SK-N-SH (cell line): Measurements from ENCODE around the gene FAM163A. TPM values are rescaled to one million over a fixed set of nuclear protein-coding genes. Genes with fewer than 3 reads are reported as not detected.

Source experiments
- CTCF ChIA-PET: fragments of 300-600, 350-600 bp; formaldehyde crosslinking; extraction: SDS; loops from one replicate; lab custom pipeline; 2021; lab: Yijun Ruan, JAX
- POLR2A ChIA-PET: fragments of 350-600 bp; sonication (Branson Sonifier 250); formaldehyde crosslinking; extraction: SDS; loops from one replicate; lab custom pipeline; 2020; ENCODE audit warnings: antibody characterized with exemption, inconsistent platforms; lab: Yijun Ruan, JAX
- DNase-seq: peaks from one replicate; pipeline ENCODE4 v3.0.0; 2012
- H2AFZ ChIP-seq: fragments of 200-600 bp; sonication (generic); 2 replicates; pipeline ENCODE4 v1.8.1; 2016; ENCODE audit warnings: antibody characterized with exemption, mild to moderate bottlenecking, low read depth
- H3F3A ChIP-seq: fragments of 200-600 bp; sonication (generic); replicated peaks from 2 replicates; pipeline ENCODE3; 2016; ENCODE audit warnings: antibody characterized with exemption, mild to moderate bottlenecking; ENCODE audit not compliant: insufficient read depth
- H3K27ac ChIP-seq, 2 experiments: fragments of 200-500 bp in 1 of 2; fragments of 200-600 bp in 1 of 2; sonication (Bioruptor generic) in 1 of 2; sonication (generic), shearing (Covaris generic) in 1 of 2; 2 replicates each; pipeline versions ENCODE4 v1.5.1 to v1.6.1; 2014 to 2016; ENCODE audit warnings: low read depth in 2 of 2, inconsistent platforms in 1 of 2, low read length in 1 of 2, mild to moderate bottlenecking in 1 of 2, mixed read lengths in 1 of 2
- H3K27me3 ChIP-seq: fragments of 200-600 bp; sonication (generic), shearing (Covaris generic); 2 replicates; pipeline ENCODE4 v1.6.1; 2016; ENCODE audit warnings: mixed run types; ENCODE audit not compliant: insufficient read depth
- H3K36me3 ChIP-seq, 2 experiments: fragments of 200-500 bp in 1 of 2; fragments of 200-600 bp in 1 of 2; sonication (Bioruptor generic) in 1 of 2; sonication (generic) in 1 of 2; replicated peaks in 1 of 2; 2 replicates each; pipeline versions ENCODE3 to v1.5.1; 2014 to 2016; ENCODE audit warnings: low read length in 1 of 2, mild to moderate bottlenecking in 1 of 2; ENCODE audit not compliant: insufficient read depth in 2 of 2, control insufficient read depth in 1 of 2
- H3K4me1 ChIP-seq, 2 experiments: fragments of 200-500 bp in 1 of 2; fragments of 200-600 bp in 1 of 2; sonication (Bioruptor generic) in 1 of 2; sonication (generic), shearing (Covaris generic) in 1 of 2; 2 replicates each; pipeline versions ENCODE4 v1.5.1 to v1.6.1; 2014 to 2016; ENCODE audit warnings: low read depth in 1 of 2, low read length in 1 of 2, mixed run types in 1 of 2; ENCODE audit not compliant: insufficient read depth in 2 of 2, control insufficient read depth in 1 of 2
- H3K4me2 ChIP-seq: fragments of 200-600 bp; sonication (generic), shearing (Covaris generic); 2 replicates; pipeline ENCODE4 v1.6.1; 2017; ENCODE audit warnings: mixed run types
- H3K4me3 ChIP-seq, 2 experiments: fragments of 200-500 bp in 1 of 2; fragments of 200-600 bp in 1 of 2; sonication (Bioruptor generic) in 1 of 2; sonication (generic), shearing (Covaris generic) in 1 of 2; 2 replicates each; pipeline versions ENCODE4 v1.5.1 to v1.8.1; 2014 to 2016; ENCODE audit warnings: low read depth in 2 of 2, inconsistent platforms in 1 of 2, low read length in 1 of 2, mild to moderate bottlenecking in 1 of 2, mixed read lengths in 1 of 2, moderate library complexity in 1 of 2
- H3K79me2 ChIP-seq: fragments of 200-600 bp; sonication (generic); 2 replicates; pipeline ENCODE4 v1.8.1; 2017; ENCODE audit warnings: mild to moderate bottlenecking; ENCODE audit not compliant: insufficient read depth
- H3K9ac ChIP-seq: fragments of 200-600 bp; sonication (generic); 2 replicates; pipeline ENCODE4 v1.6.1; 2017; ENCODE audit warnings: mixed run types
- H3K9me2 ChIP-seq: fragments of 200-600 bp; sonication (generic); 2 replicates; pipeline ENCODE4 v1.6.1; 2017; ENCODE audit warnings: mixed run types
- H3K9me3 ChIP-seq: fragments of 200-600 bp; sonication (generic); 2 replicates; pipeline ENCODE4 v1.6.1; 2017; ENCODE audit warnings: mixed run types, mild to moderate bottlenecking, moderate library complexity
- H4K20me1 ChIP-seq: fragments of 200-600 bp; sonication (generic); 2 replicates; pipeline ENCODE4 v1.6.1; 2017; ENCODE audit warnings: mild to moderate bottlenecking, mixed run types; ENCODE audit not compliant: insufficient read depth
- CHD2 ChIP-seq: fragments of 150-350 bp; IDR thresholded peaks from 2 replicates; pipeline ENCODE4 v1.6.1; 2018; ENCODE audit warnings: low read length; ENCODE audit not compliant: partially characterized antibody
- ELF1 ChIP-seq: IDR thresholded peaks from 2 replicates; pipeline ENCODE4 v1.4.0; 2012
- EP300 ChIP-seq, 2 experiments: IDR thresholded peaks; 2 replicates each; pipeline versions ENCODE4 v1.4.0 to v1.6.1; 2012; ENCODE audit warnings: borderline replicate concordance in 1 of 2, low read depth in 1 of 2, low read length in 1 of 2
- FOSL2 ChIP-seq: IDR thresholded peaks from 2 replicates; pipeline ENCODE4 v1.4.0; 2012; ENCODE audit warnings: low read depth, mild to moderate bottlenecking, moderate library complexity, borderline replicate concordance
- FOXM1 ChIP-seq: IDR thresholded peaks from 2 replicates; pipeline ENCODE4 v1.4.0; 2012; ENCODE audit warnings: low read depth, mild to moderate bottlenecking
- MXI1 ChIP-seq: IDR thresholded peaks from 2 replicates; pipeline ENCODE4 v1.6.1; 2012; ENCODE audit warnings: mild to moderate bottlenecking, low read depth, low read length, improper control_type of control experiment
- NFIC ChIP-seq: IDR thresholded peaks from 2 replicates; pipeline ENCODE4 v1.4.0; 2012; ENCODE audit warnings: borderline replicate concordance
- POLR2AphosphoS5 ChIP-seq: IDR thresholded peaks from 2 replicates; pipeline ENCODE4 v1.6.1; 2012; ENCODE audit warnings: low read depth, low read length
- RCOR1 ChIP-seq: fragments of 150-350 bp; IDR thresholded peaks from 2 replicates; pipeline ENCODE4 v1.6.1; 2017; ENCODE audit warnings: antibody characterized with exemption, low read length
- RFX5 ChIP-seq: IDR thresholded peaks from 2 replicates; pipeline ENCODE4 v1.6.1; 2012; ENCODE audit warnings: mild to moderate bottlenecking, improper control_type of control experiment, low read length
- TEAD4 ChIP-seq: IDR thresholded peaks from 2 replicates; pipeline ENCODE4 v1.4.0; 2012; ENCODE audit warnings: mild to moderate bottlenecking, borderline replicate concordance; ENCODE audit not compliant: insufficient read depth
- YY1 ChIP-seq: IDR thresholded peaks from 2 replicates; pipeline ENCODE4 v1.4.0; 2012; ENCODE audit warnings: low read depth, mild to moderate bottlenecking
- ZBTB33 ChIP-seq: IDR thresholded peaks from 2 replicates; pipeline ENCODE4 v1.4.0; 2012; ENCODE audit warnings: low read depth, borderline replicate concordance
- WGBS: methylation state at CpG from one replicate; pipeline ENCODE4 v1.1.6; 2017; ENCODE audit warnings: low lambda C conversion rate; 5-methylcytosine and 5-hydroxymethylcytosine counted together
- polyA plus RNA-seq, 3 experiments: library from polyadenylated mRNA; depleted of rRNA; stranded (reverse); fragments of >200 nt; gene quantifications; 2 replicates each; pipeline ENCODE4 v1.2.3, GENCODE V29; 2012
- TF ChIP-seq, protein P1 (sequence below): IDR thresholded peaks from 2 replicates; pipeline ENCODE4 v1.4.0; 2012; ENCODE audit warnings: low read depth
- TF ChIP-seq, protein P2 (sequence below): IDR thresholded peaks from 2 replicates; pipeline ENCODE4 v1.4.0; 2012; ENCODE audit warnings: low read depth, borderline replicate concordance
- TF ChIP-seq, protein P3 (sequence below): IDR thresholded peaks from 2 replicates; pipeline ENCODE4 v1.6.1; 2012; ENCODE audit warnings: mild to moderate bottlenecking, low read depth, low read length, moderate library complexity

The FAM163A gene
- polyA plus RNA-seq, 1 of the 3 experiments (the other 2 are of a cell fraction): 0.43 TPM

GRCh38 chr1:179743679-179744400, 749 bp downstream of the FAM163A start:
- Histone ChIP-seq H3F3A (no peaks in the 10 kb centered on the region), H3K9me3 (no peaks in the 10 kb centered on the region), H3K4me3 (peak overlapping the region in 1 of 2 experiments; percentile 54; a peak in 2 of 4 replicates), H3K9me2 (no peaks in the 10 kb centered on the region), H4K20me1 (no peaks in the 10 kb centered on the region), H3K27ac (peak overlapping the region in 1 of 2 experiments; percentile 99; a peak in 2 of 4 replicates), H3K79me2 (no peaks in the 10 kb centered on the region), H3K4me1 (peaks cover 0 to 44% of the 10 kb centered on the region in 2 experiments; a peak in 2 of 4 replicates), H3K4me2 (peak overlapping the region; percentile 44; the same call in 1 of the 2 replicates), H3K36me3 (no peaks in the 10 kb centered on the region), H3K9ac (no peak overlapping the region), H3K27me3 (peaks cover 41% of the 10 kb centered on the region), H2AFZ (no peak overlapping the region)
- POLR2A ChIA-PET: interaction anchor here (1.0 to 3.2 kb wide), 10 partner anchors 10 to 66 kb away, joined by 3 to 20 read pairs (median 10); no protein-coding TSS in a partner anchor
- DNase-seq: peak; percentile 80
- TF ChIP-seq FOSL2 (no peak), CHD2 (no peak), FOXM1 (no peak), EP300 (IDR thresholded peaks at IDR 0.05; ENCODE audit: borderline replicate concordance in 1 of 2, low read depth in 1 of 2, low read length in 1 of 2) (no peak), YY1 (no peak), NFIC (no peak), TEAD4 (no peak), RCOR1 (no peak), ELF1 (no peak), POLR2AphosphoS5 (no peak), ZBTB33 (no peak), MXI1 (no peak), RFX5 (no peak)
- TF ChIP-seq, protein P1, sequence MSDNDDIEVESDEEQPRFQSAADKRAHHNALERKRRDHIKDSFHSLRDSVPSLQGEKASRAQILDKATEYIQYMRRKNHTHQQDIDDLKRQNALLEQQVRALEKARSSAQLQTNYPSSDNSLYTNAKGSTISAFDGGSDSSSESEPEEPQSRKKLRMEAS: no peak
- TF ChIP-seq, protein P2, sequence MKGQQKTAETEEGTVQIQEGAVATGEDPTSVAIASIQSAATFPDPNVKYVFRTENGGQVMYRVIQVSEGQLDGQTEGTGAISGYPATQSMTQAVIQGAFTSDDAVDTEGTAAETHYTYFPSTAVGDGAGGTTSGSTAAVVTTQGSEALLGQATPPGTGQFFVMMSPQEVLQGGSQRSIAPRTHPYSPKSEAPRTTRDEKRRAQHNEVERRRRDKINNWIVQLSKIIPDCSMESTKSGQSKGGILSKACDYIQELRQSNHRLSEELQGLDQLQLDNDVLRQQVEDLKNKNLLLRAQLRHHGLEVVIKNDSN: no peak
- TF ChIP-seq, protein P3, sequence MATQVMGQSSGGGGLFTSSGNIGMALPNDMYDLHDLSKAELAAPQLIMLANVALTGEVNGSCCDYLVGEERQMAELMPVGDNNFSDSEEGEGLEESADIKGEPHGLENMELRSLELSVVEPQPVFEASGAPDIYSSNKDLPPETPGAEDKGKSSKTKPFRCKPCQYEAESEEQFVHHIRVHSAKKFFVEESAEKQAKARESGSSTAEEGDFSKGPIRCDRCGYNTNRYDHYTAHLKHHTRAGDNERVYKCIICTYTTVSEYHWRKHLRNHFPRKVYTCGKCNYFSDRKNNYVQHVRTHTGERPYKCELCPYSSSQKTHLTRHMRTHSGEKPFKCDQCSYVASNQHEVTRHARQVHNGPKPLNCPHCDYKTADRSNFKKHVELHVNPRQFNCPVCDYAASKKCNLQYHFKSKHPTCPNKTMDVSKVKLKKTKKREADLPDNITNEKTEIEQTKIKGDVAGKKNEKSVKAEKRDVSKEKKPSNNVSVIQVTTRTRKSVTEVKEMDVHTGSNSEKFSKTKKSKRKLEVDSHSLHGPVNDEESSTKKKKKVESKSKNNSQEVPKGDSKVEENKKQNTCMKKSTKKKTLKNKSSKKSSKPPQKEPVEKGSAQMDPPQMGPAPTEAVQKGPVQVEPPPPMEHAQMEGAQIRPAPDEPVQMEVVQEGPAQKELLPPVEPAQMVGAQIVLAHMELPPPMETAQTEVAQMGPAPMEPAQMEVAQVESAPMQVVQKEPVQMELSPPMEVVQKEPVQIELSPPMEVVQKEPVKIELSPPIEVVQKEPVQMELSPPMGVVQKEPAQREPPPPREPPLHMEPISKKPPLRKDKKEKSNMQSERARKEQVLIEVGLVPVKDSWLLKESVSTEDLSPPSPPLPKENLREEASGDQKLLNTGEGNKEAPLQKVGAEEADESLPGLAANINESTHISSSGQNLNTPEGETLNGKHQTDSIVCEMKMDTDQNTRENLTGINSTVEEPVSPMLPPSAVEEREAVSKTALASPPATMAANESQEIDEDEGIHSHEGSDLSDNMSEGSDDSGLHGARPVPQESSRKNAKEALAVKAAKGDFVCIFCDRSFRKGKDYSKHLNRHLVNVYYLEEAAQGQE: no peak
- WGBS: 11% methylated on average over 30 of the region's 85 CpGs
- CTCF ChIA-PET: interaction anchor here (0.6 to 2.3 kb wide), 9 partner anchors 12 to 71 kb away, joined by 3 to 16 read pairs (median 7); no protein-coding TSS in a partner anchor
